GM21723 (cell line): Measurements from ENCODE around the gene PACRGL.

Source experiments
- ATAC-seq: cut with Tn5 transposase; IDR thresholded peaks from one replicate; pipeline ENCODE4 v1.9.1; 2021; ENCODE audit warnings: mild to moderate bottlenecking, moderate library complexity; ENCODE audit not compliant: unreplicated experiment

The PACRGL gene

DNA sequence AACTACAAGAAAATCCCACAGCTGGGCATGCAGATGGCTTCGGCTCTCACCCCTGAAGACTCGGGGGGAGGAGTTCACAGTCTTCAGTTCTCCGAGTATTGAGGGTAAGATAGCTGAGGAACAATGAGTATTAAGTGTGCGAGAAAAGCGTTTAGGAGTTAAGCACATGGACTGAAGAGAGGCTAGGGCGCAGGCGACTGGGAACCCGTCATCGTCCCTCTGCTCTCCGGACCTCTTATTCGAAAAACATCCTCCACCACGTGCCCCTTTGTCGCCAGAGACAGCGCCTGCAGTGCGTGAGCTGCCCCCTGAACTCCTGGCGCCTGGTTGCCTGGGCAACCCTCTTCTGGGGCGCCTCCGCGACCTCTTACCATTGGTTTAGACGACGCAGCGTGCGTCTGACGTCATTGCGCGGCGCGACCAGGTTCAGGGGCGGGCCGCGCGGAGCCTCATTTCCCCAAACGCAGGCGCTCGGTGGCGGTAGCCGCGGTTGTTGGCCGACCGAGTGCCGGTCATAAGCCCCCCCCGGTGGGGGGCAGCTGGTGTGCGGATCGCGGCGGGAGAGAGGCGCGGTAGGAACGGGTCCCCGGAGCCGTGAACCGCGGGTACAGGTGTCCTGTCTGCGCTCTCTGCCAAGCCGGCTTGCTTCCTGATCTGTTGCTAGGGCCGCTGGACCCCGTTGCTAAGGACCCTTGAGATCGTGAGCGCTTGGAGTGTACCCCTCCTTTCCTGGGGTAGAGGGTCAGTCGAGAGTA, at the start of gene PACRGL:
Gene PACRGL, plus strand, starts transcription at position 452 of the 755 bp plus-strand sequence. CDS start 4,024 bp downstream, outside the sequence.
- peak; percentile 100 for ATAC-seq

DNA sequence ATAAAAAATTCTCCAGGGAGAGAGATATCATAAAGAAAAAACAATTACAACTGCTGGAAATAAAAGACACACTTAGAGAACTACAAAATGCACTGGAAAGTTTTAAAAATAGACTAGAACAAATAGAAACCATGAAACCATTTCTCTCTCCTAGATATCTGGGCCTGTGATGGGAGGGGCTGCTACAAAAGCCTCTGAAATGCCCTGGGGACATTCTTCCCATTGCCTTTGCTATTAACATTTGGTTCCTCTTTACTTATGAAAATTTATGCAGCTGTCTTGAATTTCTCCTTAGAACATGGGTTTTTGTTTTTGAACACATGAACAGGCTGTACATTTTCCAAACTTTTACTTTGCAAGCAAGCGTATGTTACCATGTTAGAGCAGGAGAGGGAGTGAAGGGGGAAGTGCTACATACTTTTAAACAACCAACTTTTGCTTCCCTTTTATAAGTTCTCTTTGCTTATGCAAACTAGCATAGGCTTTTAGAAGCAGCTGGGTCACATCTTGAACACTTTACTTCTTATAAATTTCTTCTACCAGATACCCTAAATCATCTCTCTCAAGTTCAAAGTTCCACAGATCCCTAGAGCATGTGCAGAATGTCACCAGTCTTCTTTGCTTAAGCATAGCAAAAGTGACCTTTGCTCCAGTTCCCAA, 47.9 kb upstream of the PACRGL start:
- no peak for ATAC-seq

- no peak for ATAC-seq
These were observed 41.8 kb upstream of the PACRGL start for GRCh38 chr4:20658456-20658855.

- ATAC-seq: no peak
These were observed 37.4 kb upstream of the PACRGL start for GRCh38 chr4:20662851-20663250.

- ATAC-seq: no peak
These were observed 34.0 kb upstream of the PACRGL start for GRCh38 chr4:20666012-20666860.

DNA sequence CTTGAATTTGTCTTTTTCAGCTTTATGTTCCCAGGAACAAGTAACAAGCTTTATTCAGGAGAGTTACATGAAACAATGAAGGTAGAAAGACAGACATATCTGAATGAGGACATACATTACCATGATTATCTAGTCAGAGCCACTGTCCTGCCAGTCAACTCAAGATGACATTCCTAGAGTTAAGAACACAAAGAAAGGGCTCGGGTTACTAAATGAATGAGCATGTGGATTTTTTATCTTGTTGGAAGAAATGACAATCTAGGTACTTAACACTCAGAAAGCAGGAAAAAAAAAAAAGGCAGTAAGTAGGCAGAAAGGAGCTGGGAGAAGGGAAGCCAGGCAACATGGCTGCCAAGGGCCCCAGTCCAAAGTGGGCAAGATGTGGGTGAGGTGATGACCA, 28.0 kb upstream of the PACRGL start:
- ATAC-seq: no peak

DNA sequence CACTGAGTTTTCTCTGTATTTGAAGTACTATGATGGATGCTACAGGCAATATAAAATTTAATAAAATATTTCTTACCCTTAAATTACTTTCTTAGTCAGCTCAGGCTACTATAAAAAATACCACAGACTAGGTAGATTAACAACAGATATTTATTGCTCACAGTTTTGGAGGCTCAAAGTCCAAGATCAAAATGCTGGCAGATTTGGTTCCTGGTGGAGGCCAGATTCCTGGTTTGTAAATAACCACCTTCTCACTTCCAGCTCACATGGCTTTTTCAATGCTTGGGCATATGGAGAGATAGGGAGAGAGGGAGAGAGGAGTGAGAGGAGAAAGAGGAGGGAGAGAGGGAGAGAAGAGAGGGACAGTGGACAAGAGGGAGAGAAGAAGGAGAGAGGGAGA, 24.5 kb upstream of the PACRGL start:
- ATAC-seq: no peak

DNA sequence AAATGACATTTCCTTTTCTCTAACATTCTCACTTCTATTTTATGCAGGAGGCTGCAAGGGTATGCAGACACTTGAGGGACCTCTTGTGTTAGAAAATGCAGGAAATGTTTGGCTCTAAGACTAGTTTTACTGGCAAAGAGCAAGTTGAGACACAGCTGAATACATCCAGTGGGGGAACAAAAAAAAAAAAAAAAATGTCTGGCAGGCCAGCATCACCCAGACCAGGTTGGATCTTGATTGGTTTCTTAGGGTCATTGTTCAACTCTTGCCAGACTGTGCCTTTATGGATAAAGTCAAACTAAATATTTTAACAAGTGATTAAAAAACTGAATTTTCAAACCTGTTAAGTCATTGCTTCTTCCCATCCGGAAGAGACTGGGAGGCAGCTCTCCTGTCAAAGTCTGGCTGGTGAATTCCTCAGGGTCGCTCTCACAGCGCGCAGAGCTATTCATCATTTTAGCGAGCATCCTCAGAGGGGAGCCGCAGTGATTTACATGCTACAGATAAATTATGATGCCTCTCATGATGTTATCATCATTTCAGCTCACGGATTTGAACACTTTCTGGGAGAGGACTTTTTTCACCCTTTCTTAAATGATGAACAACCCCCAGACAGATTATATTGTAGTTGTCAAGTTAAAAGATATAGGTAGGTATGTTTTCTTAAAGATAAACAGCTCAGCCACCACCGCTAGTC, 23.6 kb upstream of the PACRGL start:
- ATAC-seq: no peak

DNA sequence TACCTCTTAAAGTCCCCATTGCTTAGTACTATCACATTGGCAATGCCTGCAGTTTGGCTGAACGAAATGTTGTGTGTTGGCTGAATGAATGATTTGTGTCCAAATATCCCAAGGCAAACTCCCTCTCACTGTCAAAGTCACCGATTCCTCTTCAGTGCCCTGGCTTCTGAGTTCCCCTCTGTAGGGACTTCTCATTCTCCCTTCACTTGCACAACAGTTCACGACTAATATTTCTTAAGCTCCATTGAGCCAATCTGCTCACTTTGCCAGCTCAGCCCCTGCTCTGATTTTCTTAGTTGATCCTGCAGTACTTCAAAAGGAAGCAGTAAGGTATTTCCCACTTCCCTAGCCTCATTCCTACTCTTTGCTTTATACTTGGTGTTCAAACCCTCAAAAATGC, 21.9 kb upstream of the PACRGL start:
- ATAC-seq: no peak

GRCh38 chr4:20679951-20680350, 20.3 kb upstream of the PACRGL start:
- ATAC-seq: no peak

DNA sequence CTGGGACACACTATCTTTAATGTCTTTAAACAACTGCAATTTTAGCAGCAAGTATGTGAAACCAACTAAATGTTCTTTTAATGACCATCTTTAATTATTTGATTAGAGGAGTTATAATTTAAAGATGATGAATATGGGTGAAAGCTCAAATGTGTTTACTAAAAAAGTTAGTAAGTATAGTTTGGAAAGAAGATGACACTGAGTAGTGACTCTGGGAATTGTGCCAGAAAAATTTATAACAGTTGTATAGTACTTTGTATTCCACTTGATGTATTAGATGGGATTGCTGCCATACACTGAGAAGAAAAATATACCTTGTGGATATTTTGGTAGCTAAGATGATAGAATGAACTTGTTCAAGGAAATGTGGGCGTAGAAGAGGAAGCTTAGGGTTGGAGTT, 19.5 kb upstream of the PACRGL start:
- no peak for ATAC-seq

GRCh38 chr4:20681271-20681670, 19.0 kb upstream of the PACRGL start:
- ATAC-seq: no peak

DNA sequence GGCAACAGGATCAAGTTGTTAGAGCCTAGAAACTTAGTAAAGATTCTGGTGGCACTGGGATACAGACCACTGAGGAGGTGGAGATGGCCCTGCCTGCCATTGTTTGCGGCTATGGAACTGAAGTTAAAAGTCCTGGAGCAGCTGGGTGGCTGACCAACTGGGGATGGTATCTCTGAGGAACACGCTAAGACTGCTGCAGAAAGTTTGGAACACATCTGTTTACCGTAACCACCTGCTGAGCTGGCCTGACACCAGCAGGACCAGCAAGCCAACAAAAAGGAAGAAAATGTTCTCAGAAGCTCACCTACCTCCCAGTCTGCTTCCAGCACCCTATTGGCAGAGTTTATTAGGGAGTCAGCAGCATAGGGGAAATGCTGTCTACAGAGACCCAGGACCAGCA, 17.4 kb upstream of the PACRGL start:
- ATAC-seq: no peak

DNA sequence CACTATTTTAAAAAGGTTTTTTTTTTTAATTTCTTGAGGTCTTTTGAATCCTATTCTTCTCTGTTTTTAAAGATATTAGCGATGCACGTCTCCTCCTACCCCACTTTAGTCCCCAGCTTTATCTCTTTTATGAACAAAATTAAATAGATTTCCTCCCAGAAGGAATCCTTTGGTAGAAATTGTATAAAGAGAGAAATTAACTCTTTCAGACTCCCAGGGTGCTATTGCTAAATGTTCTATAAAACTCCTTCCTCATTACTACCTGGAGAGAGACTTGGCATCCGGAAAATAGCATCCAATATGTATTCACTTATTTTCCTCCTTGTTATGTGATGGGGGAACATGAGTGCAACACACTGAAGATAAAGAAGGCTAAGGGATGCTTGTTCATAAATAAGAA, 16.5 kb upstream of the PACRGL start:
- ATAC-seq: no peak

DNA sequence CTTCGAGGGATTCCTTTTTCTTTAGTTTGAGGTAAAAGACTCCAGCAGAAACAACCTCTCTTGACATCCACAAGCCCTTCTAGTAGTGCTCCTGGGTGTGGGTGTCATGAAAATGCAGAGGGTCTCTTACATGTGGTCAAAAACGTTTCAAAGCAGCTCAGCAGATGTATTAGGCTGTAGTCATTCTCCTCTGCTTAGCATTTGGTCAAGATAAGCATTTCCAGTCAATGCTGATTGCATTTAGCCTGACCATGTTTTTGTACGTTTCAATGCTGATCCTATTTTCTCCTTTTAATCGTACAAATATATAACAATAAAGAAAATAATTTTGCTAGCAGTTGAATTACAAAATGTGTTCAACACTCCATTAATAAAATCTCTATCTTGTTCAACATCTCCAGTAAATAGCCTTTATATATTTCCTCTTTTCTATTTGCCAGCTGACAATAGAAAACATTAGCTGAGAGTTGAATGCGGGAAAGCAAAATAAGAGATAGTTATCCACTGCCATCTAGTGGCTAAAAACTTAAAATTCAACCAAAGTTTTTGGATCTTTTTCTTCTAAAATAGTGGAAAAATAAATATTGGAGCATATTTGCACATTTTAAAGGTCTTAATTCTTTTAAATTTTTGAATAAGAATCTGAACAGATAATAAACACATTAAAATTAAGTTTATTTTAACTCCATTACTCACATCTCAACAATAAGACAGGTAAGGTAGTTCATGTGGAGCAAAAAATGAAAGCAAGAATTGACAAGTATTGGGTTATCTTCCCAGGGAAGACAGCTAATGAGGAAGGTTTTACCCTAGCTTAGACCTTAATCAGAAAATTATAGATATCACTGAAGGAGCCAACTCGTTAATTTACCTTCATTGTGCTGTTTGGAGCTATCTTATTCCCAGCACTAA, 15.2 kb upstream of the PACRGL start:
- no peak for ATAC-seq

DNA sequence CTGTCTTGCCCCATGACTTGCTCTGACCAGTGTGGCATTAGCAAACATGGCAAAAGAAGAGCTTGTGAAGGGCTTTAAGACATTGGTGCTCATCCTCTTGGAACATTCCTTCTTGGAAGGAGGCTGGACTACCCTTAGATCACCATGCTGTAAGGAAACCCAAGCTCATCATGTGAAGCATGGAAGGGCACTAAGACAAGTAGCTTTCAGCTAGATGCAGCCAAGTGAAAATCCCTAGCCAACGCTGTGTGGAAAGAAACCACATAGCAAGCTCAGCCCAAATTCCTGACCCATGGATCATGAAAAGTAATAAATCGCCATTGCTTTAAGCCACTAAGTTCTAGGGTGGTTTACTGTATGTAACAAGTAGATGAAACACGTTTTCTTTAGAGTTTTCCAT, 12.4 kb upstream of the PACRGL start:
- ATAC-seq: no peak

- no peak for ATAC-seq
These were observed 3.4 kb upstream of the PACRGL start for GRCh38 chr4:20696815-20697214.

- ATAC-seq: no peak
These were observed 1.9 kb upstream of the PACRGL start for GRCh38 chr4:20698382-20698781.

GRCh38 chr4:20698820-20699219, 1.4 kb upstream of the PACRGL start:
- ATAC-seq: no peak

- no peak for ATAC-seq
These were observed 11.1 kb downstream of the PACRGL start for GRCh38 chr4:20711335-20711734.
